Suprapubic skin (tissue), 4 donors: ENCODE measurements around the gene SEC24B. TPM values are rescaled to one million over a fixed set of nuclear protein-coding genes. Genes with fewer than 3 reads are reported as not detected.
A peak's percentile ranks its signal among the peaks of the same experiment; 100 is the strongest.

Experiments used
- DNase-seq, 2 donors: peaks; one replicate each; pipeline ENCODE4 v3.0.0-alpha.2; 2019; ENCODE audit warnings: low spot score in 2 of 2
- H3K27ac ChIP-seq: fragments of 200-600 bp; sonication (generic); one replicate; pipeline ENCODE4 v1.5.1; 2019
- H3K27me3 ChIP-seq: fragments of 200-600 bp; sonication (generic); one replicate; pipeline ENCODE4 v1.5.1; 2019
- H3K36me3 ChIP-seq: fragments of 200-600 bp; sonication (generic); one replicate; pipeline ENCODE4 v1.5.1; 2019
- H3K4me1 ChIP-seq: fragments of 200-600 bp; sonication (generic); one replicate; pipeline ENCODE4 v1.5.1; 2019
- H3K4me3 ChIP-seq: fragments of 200-600 bp; sonication (generic); one replicate; pipeline ENCODE4 v1.5.1; 2019; ENCODE audit warnings: mild to moderate bottlenecking
- H3K9me3 ChIP-seq: fragments of 200-600 bp; sonication (generic); one replicate; pipeline ENCODE4 v1.5.1; 2019
- CTCF ChIP-seq, 2 donors: fragments of 200-600 bp in 1 of 2; fragments of 450-650 bp in 1 of 2; sonication (generic) in 1 of 2; IDR thresholded peaks; one replicate each; pipeline ENCODE4 v1.5.1; 2016 to 2019; ENCODE audit warnings: antibody characterized with exemption in 2 of 2, mild to moderate bottlenecking in 1 of 2, moderate library complexity in 1 of 2
- EP300 ChIP-seq: sonication (generic); formaldehyde crosslinking; IDR thresholded peaks from one replicate; pipeline ENCODE4 v1.6.1; 2017; ENCODE audit warnings: antibody characterized with exemption
- POLR2A ChIP-seq, 2 donors: fragments of 450-650 bp; IDR thresholded peaks; one replicate each; pipeline ENCODE4 v1.6.1; 2017; ENCODE audit warnings: antibody characterized with exemption in 2 of 2, mild to moderate bottlenecking in 2 of 2, moderate library complexity in 2 of 2
- POLR2AphosphoS5 ChIP-seq, 3 donors: sonication (generic); formaldehyde crosslinking; IDR thresholded peaks; one replicate each; pipeline ENCODE4 v1.6.1; 2017; ENCODE audit warnings: antibody characterized with exemption in 3 of 3
- WGBS: methylation state at CpG from one replicate; pipeline ENCODE4 v1.1.5; 2018; 5-methylcytosine and 5-hydroxymethylcytosine counted together
- total RNA-seq, 4 donors: library from RNA; depleted of rRNA; stranded (reverse); fragments of >200 nt; gene quantifications; one replicate each; pipeline ENCODE4 v1.1.0, GENCODE V29; 2016

The SEC24B gene
- total RNA-seq, 4 donors from 2014 or later = 38.6 to 77.6 (median 46.1) TPM

- Histone ChIP-seq H3K9me3 (no peaks in the 10 kb centered on the region), H3K27ac (peak overlapping the region; percentile 94), H3K4me3 (no peak overlapping the region), H3K27me3 (no peaks in the 10 kb centered on the region), H3K36me3 (no peaks in the 10 kb centered on the region), H3K4me1 (peaks cover 43% of the 10 kb centered on the region)
- DNase-seq = no peak
- 47% methylated on average over 1 of the region's 1 CpG for whole genome bisulfite sequencing
- TF ChIP-seq CTCF (IDR thresholded peaks at IDR 0.05) (no peak), POLR2AphosphoS5 (IDR thresholded peaks at IDR 0.05) (no peak), EP300 (no peak), POLR2A (IDR thresholded peaks at IDR 0.05) (no peak)
Measured at GRCh38 chr4:109432203-109432602, 1.4 kb upstream of the SEC24B start.

DNA sequence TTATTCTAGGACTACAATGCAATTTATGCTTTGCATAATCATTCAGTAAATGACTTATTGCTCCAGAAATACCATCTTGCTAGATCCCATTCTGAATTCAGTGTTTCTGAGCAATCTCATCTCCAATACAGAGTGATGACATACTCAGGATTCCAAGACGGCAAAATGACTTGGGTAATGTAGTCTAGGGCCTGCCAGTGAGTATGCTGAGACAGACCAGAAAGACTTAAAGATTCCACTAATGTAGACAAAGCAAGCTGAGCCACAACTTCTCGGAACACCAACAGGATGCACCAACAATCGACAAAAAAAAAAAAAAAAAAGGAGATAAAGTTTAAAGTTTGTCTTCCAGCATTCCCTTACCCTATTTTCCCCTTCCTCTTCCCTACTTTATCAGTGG is 919 bp upstream of the SEC24B start:
- WGBS = 10% methylated on average over 3 of the region's 3 CpGs
- no peak for DNase-seq
- no peak for TF ChIP-seq POLR2AphosphoS5 (IDR thresholded peaks at IDR 0.05)
- TF ChIP-seq EP300 = no peak
- TF ChIP-seq CTCF (IDR thresholded peaks at IDR 0.05) = no peak
- TF ChIP-seq POLR2A (IDR thresholded peaks at IDR 0.05) = no peak
- H3K36me3 ChIP-seq = no peaks in the 10 kb centered on the region
- peaks cover 45% of the 10 kb centered on the region for H3K4me1 ChIP-seq
- no peaks in the 10 kb centered on the region for H3K9me3 ChIP-seq
- no peaks in the 10 kb centered on the region for H3K27me3 ChIP-seq
- peak overlapping the region; percentile 94 for H3K27ac ChIP-seq
- peak overlapping the region; percentile 89 for H3K4me3 ChIP-seq

DNA sequence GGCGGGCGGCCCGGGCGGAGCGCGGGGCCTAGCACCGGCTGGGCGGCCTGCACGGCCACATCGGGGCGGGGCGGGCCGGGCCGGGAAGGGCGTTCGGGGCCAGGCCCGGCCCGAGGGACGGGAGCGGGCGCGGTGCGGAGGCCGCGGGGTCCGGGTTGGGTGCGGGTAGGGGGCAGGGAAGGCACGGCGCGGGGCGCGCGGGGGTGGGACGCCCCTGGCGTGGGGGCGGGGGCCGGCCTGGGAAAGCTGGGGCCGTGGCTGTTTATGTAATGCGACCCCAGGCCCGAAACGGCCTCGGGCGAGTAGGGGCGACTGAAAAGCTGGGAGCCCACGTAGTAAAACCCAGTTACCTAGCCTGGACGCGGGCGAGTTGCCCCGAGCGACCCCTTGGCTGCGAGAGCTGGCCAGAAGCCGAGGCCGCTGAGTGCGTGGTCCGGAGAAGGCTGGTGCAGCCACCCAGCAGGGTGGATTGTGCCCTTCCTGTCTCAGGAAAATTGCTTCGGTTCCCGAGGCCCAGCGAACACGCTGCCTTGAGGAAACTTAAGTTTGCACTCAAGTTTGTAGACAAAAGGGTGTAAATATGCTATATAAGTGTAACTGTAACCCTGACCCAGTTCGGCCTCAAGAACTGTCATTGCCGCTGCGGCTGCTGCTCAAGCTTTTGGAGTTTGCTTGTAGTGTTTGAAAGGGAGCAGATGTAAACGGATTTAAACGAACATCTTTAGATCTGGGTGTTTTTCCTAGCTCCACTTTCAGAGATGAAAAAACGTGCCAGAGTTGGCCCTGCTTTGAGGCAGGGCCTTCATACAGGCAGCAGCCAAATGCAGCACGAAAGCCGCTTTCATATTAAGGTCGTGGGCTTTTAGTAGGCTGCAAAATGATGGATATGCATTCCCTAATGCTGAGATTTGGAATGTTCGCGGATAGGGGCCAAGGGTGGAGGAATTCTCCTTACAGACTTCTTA is 674 bp downstream of the SEC24B start:
- DNase-seq = peak; percentile 70 to 79
- Histone ChIP-seq H3K27ac (peak overlapping the region; percentile 94), H3K27me3 (no peaks in the 10 kb centered on the region), H3K4me1 (peaks cover 55% of the 10 kb centered on the region), H3K4me3 (peak overlapping the region; percentile 89), H3K36me3 (no peaks in the 10 kb centered on the region), H3K9me3 (no peaks in the 10 kb centered on the region)
- TF ChIP-seq CTCF (IDR thresholded peaks at IDR 0.05) (no peak), EP300 (no peak), POLR2AphosphoS5 (IDR thresholded peaks at IDR 0.05) (peak in 1 of 3 donors; percentile 32), POLR2A (IDR thresholded peaks at IDR 0.05) (no peak)
- 3% methylated on average over 27 of the region's 70 CpGs for WGBS

- TF ChIP-seq EP300 (no peak), CTCF (IDR thresholded peaks at IDR 0.05) (no peak), POLR2AphosphoS5 (IDR thresholded peaks at IDR 0.05) (no peak), POLR2A (IDR thresholded peaks at IDR 0.05) (no peak)
- Histone ChIP-seq H3K4me3 (no peak overlapping the region), H3K9me3 (no peaks in the 10 kb centered on the region), H3K27me3 (no peaks in the 10 kb centered on the region), H3K27ac (no peak overlapping the region), H3K4me1 (peaks cover 68% of the 10 kb centered on the region), H3K36me3 (no peaks in the 10 kb centered on the region)
- 59% methylated on average over 3 of the region's 3 CpGs for WGBS
- DNase-seq = no peak
Measured at GRCh38 chr4:109435635-109436034, 2.0 kb downstream of the SEC24B start.

DNA sequence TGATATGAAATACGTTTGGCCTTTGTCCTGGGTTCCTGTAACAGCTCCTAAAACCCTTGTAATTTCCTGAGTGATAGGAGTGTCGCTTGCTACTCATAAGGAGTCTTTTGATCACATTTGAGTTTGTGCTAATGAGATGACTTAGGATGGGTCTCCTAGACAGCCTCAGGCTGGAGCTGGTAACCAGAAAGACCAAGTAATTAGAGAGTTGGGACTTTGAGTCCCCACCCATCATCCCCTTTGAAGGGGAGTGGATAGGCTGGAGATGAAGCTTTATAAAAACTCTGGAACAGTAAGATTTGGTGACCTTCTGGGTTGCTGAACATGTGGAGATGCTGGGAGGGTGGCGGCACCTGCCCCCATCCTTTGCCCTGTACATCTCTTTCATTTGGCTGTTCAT is 2.9 kb downstream of the SEC24B start:
- Histone ChIP-seq H3K4me3 (no peak overlapping the region), H3K27me3 (no peaks in the 10 kb centered on the region), H3K9me3 (no peaks in the 10 kb centered on the region), H3K4me1 (peaks cover 76% of the 10 kb centered on the region), H3K36me3 (no peaks in the 10 kb centered on the region), H3K27ac (no peak overlapping the region)
- DNase-seq = no peak
- 55% methylated on average over 3 of the region's 3 CpGs for WGBS
- TF ChIP-seq POLR2A (IDR thresholded peaks at IDR 0.05) (no peak), POLR2AphosphoS5 (IDR thresholded peaks at IDR 0.05) (no peak)
